Activated T-cell treated with anti-CD3 and anti-CD28 coated beads, Interleukin-2, amount 50 U/mL, for 24 hours (primary cell): ENCODE measurements around the gene SLC24A3.

Experiments used
- DNase-seq: peaks from one replicate; pipeline ENCODE4 v3.0.0-alpha.2; 2020
- H3K27ac Mint-ChIP-seq: 2 replicates; pipeline ENCODE4 v1.8.0; 2020; ENCODE audit warnings: mild to moderate bottlenecking, mixed read lengths
- H3K27me3 Mint-ChIP-seq: 2 replicates; pipeline ENCODE4 v1.8.0; 2020; ENCODE audit warnings: mixed read lengths
- H3K36me3 Mint-ChIP-seq: 2 replicates; pipeline ENCODE4 v1.8.0; 2020; ENCODE audit warnings: low read depth, mixed read lengths
- H3K4me1 Mint-ChIP-seq: 2 replicates; pipeline ENCODE4 v1.8.0; 2020; ENCODE audit warnings: low read depth, mixed read lengths
- H3K4me3 Mint-ChIP-seq: 2 replicates; pipeline ENCODE4 v1.8.0; 2020; ENCODE audit warnings: mild to moderate bottlenecking, moderate library complexity, mixed read lengths
- H3K9me3 Mint-ChIP-seq: 2 replicates; pipeline ENCODE4 v1.8.0; 2020; ENCODE audit warnings: mixed read lengths

The SLC24A3 gene

GRCh38 chr20:19430641-19431315, 218.3 kb downstream of the SLC24A3 start:
- Mint-ChIP-seq H3K36me3 (no peaks in the 10 kb centered on the region), H3K27me3 (no peaks in the 10 kb centered on the region), H3K9me3 (no peaks in the 10 kb centered on the region), H3K4me3 (no peak overlapping the region), H3K27ac (no peak overlapping the region), H3K4me1 (no peaks in the 10 kb centered on the region)
- no peak for DNase-seq

GRCh38 chr20:19431316-19431700, 218.9 kb downstream of the SLC24A3 start:
- no peaks in the 10 kb centered on the region for H3K36me3 Mint-ChIP-seq
- DNase-seq, result no peak
- H3K4me3 Mint-ChIP-seq, result no peak overlapping the region
- no peaks in the 10 kb centered on the region for H3K27me3 Mint-ChIP-seq
- H3K4me1 Mint-ChIP-seq, result no peaks in the 10 kb centered on the region
- no peaks in the 10 kb centered on the region for H3K9me3 Mint-ChIP-seq
- H3K27ac Mint-ChIP-seq, result no peak overlapping the region

- Mint-ChIP-seq H3K36me3 (no peaks in the 10 kb centered on the region), H3K4me3 (no peak overlapping the region)
Measured at GRCh38 chr20:19431906-19432305, 219.5 kb downstream of the SLC24A3 start.

GRCh38 chr20:19433371-19434350, 221.2 kb downstream of the SLC24A3 start:
- Mint-ChIP-seq H3K27me3 (no peaks in the 10 kb centered on the region), H3K27ac (no peak overlapping the region), H3K36me3 (no peaks in the 10 kb centered on the region), H3K4me1 (no peaks in the 10 kb centered on the region), H3K4me3 (no peak overlapping the region), H3K9me3 (no peaks in the 10 kb centered on the region)
- DNase-seq, result no peak

More at GRCh38 chr20:19431906-19432305, 219.5 kb downstream of the SLC24A3 start:
- no peak overlapping the region for H3K27ac Mint-ChIP-seq
- H3K4me1 Mint-ChIP-seq, result no peaks in the 10 kb centered on the region
- H3K9me3 Mint-ChIP-seq, result no peaks in the 10 kb centered on the region
- H3K27me3 Mint-ChIP-seq, result no peaks in the 10 kb centered on the region
- DNase-seq, result no peak

GRCh38 chr20:19435316-19435715, 222.9 kb downstream of the SLC24A3 start:
- Mint-ChIP-seq H3K27ac (no peak overlapping the region), H3K9me3 (no peaks in the 10 kb centered on the region), H3K27me3 (no peaks in the 10 kb centered on the region), H3K4me3 (no peak overlapping the region), H3K36me3 (no peaks in the 10 kb centered on the region), H3K4me1 (no peaks in the 10 kb centered on the region)
- no peak for DNase-seq

GRCh38 chr20:19435821-19436220, 223.4 kb downstream of the SLC24A3 start:
- Mint-ChIP-seq H3K9me3 (no peaks in the 10 kb centered on the region), H3K4me1 (no peaks in the 10 kb centered on the region), H3K36me3 (no peaks in the 10 kb centered on the region), H3K27me3 (no peaks in the 10 kb centered on the region), H3K4me3 (no peak overlapping the region), H3K27ac (no peak overlapping the region)
- no peak for DNase-seq

- H3K27me3 Mint-ChIP-seq, result no peaks in the 10 kb centered on the region
- H3K4me3 Mint-ChIP-seq, result no peak overlapping the region
- no peaks in the 10 kb centered on the region for H3K36me3 Mint-ChIP-seq
- DNase-seq, result no peak
- no peak overlapping the region for H3K27ac Mint-ChIP-seq
- peaks cover 7% of the 10 kb centered on the region for H3K4me1 Mint-ChIP-seq
- peaks cover 5% of the 10 kb centered on the region for H3K9me3 Mint-ChIP-seq
Measured at GRCh38 chr20:19438488-19438887, 226.0 kb downstream of the SLC24A3 start.

GRCh38 chr20:19440660-19441527, 228.5 kb downstream of the SLC24A3 start:
- no peak for DNase-seq
- H3K4me3 Mint-ChIP-seq, result no peak overlapping the region

GRCh38 chr20:19446246-19446645, 233.8 kb downstream of the SLC24A3 start:
- DNase-seq, result no peak
- Mint-ChIP-seq H3K27ac (no peak overlapping the region), H3K36me3 (no peaks in the 10 kb centered on the region), H3K9me3 (peaks cover 5% of the 10 kb centered on the region), H3K4me1 (peaks cover 4% of the 10 kb centered on the region), H3K27me3 (no peaks in the 10 kb centered on the region), H3K4me3 (no peak overlapping the region)

More at GRCh38 chr20:19440660-19441527, 228.5 kb downstream of the SLC24A3 start:
- H3K9me3 Mint-ChIP-seq, result peaks cover 5% of the 10 kb centered on the region
- H3K36me3 Mint-ChIP-seq, result no peaks in the 10 kb centered on the region
- no peaks in the 10 kb centered on the region for H3K27me3 Mint-ChIP-seq
- H3K4me1 Mint-ChIP-seq, result peaks cover 7% of the 10 kb centered on the region
- H3K27ac Mint-ChIP-seq, result no peak overlapping the region

GRCh38 chr20:19448632-19449031, 236.2 kb downstream of the SLC24A3 start:
- Mint-ChIP-seq H3K9me3 (no peaks in the 10 kb centered on the region), H3K27me3 (no peaks in the 10 kb centered on the region), H3K36me3 (no peaks in the 10 kb centered on the region), H3K27ac (no peak overlapping the region), H3K4me3 (no peak overlapping the region), H3K4me1 (peaks cover 13% of the 10 kb centered on the region)
- no peak for DNase-seq

- Mint-ChIP-seq H3K9me3 (no peaks in the 10 kb centered on the region), H3K4me1 (peaks cover 13% of the 10 kb centered on the region), H3K36me3 (no peaks in the 10 kb centered on the region), H3K27me3 (no peaks in the 10 kb centered on the region), H3K4me3 (no peak overlapping the region), H3K27ac (no peak overlapping the region)
- DNase-seq, result no peak
Measured at GRCh38 chr20:19449051-19449450, 236.6 kb downstream of the SLC24A3 start.

GRCh38 chr20:19451231-19451922, 238.9 kb downstream of the SLC24A3 start:
- Mint-ChIP-seq H3K36me3 (no peaks in the 10 kb centered on the region), H3K27me3 (no peaks in the 10 kb centered on the region), H3K4me3 (no peak overlapping the region), H3K9me3 (no peaks in the 10 kb centered on the region), H3K4me1 (peaks cover 13% of the 10 kb centered on the region), H3K27ac (no peak overlapping the region)
- DNase-seq, result no peak

- no peak overlapping the region for H3K4me3 Mint-ChIP-seq
- no peaks in the 10 kb centered on the region for H3K27me3 Mint-ChIP-seq
- DNase-seq, result no peak
- no peaks in the 10 kb centered on the region for H3K36me3 Mint-ChIP-seq
- no peak overlapping the region for H3K27ac Mint-ChIP-seq
- H3K4me1 Mint-ChIP-seq, result peaks cover 13% of the 10 kb centered on the region
- no peaks in the 10 kb centered on the region for H3K9me3 Mint-ChIP-seq
Measured at GRCh38 chr20:19451923-19452295, 239.5 kb downstream of the SLC24A3 start.

- Mint-ChIP-seq H3K27ac (no peak overlapping the region), H3K4me1 (peaks cover 13% of the 10 kb centered on the region), H3K27me3 (no peaks in the 10 kb centered on the region), H3K36me3 (no peaks in the 10 kb centered on the region), H3K9me3 (no peaks in the 10 kb centered on the region), H3K4me3 (no peak overlapping the region)
- no peak for DNase-seq
Measured at GRCh38 chr20:19453410-19453809, 241.0 kb downstream of the SLC24A3 start.
